Left lung (tissue), 10 donors: ENCODE data around the gene ACP1. TPM values are rescaled to one million over a fixed set of nuclear protein-coding genes. Genes with fewer than 3 reads are reported as not detected.

Source experiments
- ATAC-seq: fragments of 200-7000 bp; cut with Tn5 transposase; one replicate; pipeline ENCODE4 v1.9.1; 2020; ENCODE audit warnings: moderate library complexity
- DNase-seq, 4 donors: peaks; one replicate each; pipeline ENCODE4 v3.0.0-alpha.2; 2013 to 2020
- H3K27ac ChIP-seq, 2 donors: fragments of 200-600 bp; sonication (generic) in 1 of 2; one replicate each; pipeline versions ENCODE4 v1.5.0 to v1.8.0; 2020 to 2021
- H3K27me3 ChIP-seq, 2 donors: fragments of 200-600 bp; sonication (generic) in 1 of 2; one replicate each; pipeline versions ENCODE4 v1.5.0 to v1.8.0; 2020 to 2021
- H3K36me3 ChIP-seq, 2 donors: fragments of 200-600 bp; sonication (generic) in 1 of 2; one replicate each; pipeline versions ENCODE4 v1.5.0 to v1.8.0; 2020 to 2021
- H3K4me1 ChIP-seq, 2 donors: fragments of 200-600 bp; one replicate each; pipeline ENCODE4 v1.8.0; 2021
- H3K4me3 ChIP-seq, 2 donors: fragments of 200-600 bp; sonication (generic) in 1 of 2; one replicate each; pipeline versions ENCODE4 v1.5.0 to v1.8.0; 2020 to 2021; ENCODE audit warnings: mild to moderate bottlenecking in 1 of 2
- H3K9me3 ChIP-seq, 2 donors: fragments of 200-600 bp; sonication (generic) in 1 of 2; one replicate each; pipeline versions ENCODE4 v1.5.0 to v1.8.0; 2020 to 2021
- intact Hi-C, 2 donors: fragments of 100-400 bp; cut with DNase I; formaldehyde crosslinking; loops; one replicate each; pipeline versions ENCODE4 v1.11.2 to v1.14.2; 2022
- polyA plus RNA-seq, 6 donors: library from polyadenylated mRNA; unstranded; fragments of 120-200 nt; gene quantifications; one replicate each; pipeline ENCODE4 v1.2.1, GENCODE V29; 2013; ENCODE audit not compliant: insufficient read length in 6 of 6
- total RNA-seq, 2 donors: library from RNA; stranded (reverse); fragmentation: NEBNext Ultra II Directional; extraction: Animal tissue kit (Norgen Biotek cat#: 25700); gene quantifications; one replicate each; pipeline ENCODE4 v1.2.1, GENCODE V29; 2021
- TF ChIP-seq, protein P1 (sequence below), 2 donors: fragments of 200-600 bp; sonication (generic) in 1 of 2; IDR thresholded peaks; one replicate each; pipeline versions ENCODE4 v1.5.0 to v1.8.0; 2021; ENCODE audit warnings: antibody characterized with exemption in 2 of 2
- donor health status: DM: no; HTN: yes; CAD: no.
- donor health status: DM: no; HTN: no; CAD: no.

ACP1 gene
- total and polyA plus RNA-seq, 8 donors: 76.5 to 162 (median 144) TPM

DNA sequence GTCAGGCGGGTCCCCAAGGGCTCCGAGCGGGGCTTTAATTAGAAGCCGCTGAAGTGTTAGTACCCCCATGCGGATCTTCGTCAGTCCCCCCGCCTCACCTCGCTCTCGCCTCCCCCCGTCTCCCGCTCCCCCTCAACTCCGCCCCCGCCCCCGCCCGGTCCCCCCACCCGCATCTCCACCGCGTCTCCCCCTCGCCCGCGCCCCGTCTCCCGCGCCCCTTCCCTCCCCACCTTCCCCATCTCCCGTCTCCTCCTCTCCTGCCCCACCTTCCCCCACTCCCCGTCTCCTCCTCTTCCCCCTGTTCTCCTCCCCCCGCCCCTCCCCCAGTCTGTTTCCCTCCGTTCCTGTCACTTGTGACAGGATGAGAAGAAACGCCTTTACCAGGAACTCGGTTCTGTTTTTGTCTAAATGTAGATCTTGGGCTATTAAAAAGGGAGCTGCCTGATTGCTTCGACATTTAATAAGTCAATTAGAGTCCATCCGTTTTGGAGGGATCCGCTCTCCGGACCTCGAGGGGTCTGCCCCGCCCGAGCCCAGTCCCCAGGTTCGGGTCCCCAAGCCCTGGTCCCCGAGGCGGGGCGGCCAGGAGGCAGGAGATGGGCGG, 24.1 kb downstream of the ACP1 start:
- TF ChIP-seq, protein P1, sequence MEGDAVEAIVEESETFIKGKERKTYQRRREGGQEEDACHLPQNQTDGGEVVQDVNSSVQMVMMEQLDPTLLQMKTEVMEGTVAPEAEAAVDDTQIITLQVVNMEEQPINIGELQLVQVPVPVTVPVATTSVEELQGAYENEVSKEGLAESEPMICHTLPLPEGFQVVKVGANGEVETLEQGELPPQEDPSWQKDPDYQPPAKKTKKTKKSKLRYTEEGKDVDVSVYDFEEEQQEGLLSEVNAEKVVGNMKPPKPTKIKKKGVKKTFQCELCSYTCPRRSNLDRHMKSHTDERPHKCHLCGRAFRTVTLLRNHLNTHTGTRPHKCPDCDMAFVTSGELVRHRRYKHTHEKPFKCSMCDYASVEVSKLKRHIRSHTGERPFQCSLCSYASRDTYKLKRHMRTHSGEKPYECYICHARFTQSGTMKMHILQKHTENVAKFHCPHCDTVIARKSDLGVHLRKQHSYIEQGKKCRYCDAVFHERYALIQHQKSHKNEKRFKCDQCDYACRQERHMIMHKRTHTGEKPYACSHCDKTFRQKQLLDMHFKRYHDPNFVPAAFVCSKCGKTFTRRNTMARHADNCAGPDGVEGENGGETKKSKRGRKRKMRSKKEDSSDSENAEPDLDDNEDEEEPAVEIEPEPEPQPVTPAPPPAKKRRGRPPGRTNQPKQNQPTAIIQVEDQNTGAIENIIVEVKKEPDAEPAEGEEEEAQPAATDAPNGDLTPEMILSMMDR (IDR thresholded peaks at IDR 0.05): no peak
- H3K9me3 ChIP-seq: no peaks in the 10 kb centered on the region
- no peak overlapping the region for H3K27ac ChIP-seq
- peaks cover 2 to 34% of the 10 kb centered on the region in 2 donors for H3K4me1 ChIP-seq
- ATAC-seq: peak; percentile 18
- peaks cover 4 to 76% of the 10 kb centered on the region in 2 donors for H3K27me3 ChIP-seq
- peaks cover 0 to 2% of the 10 kb centered on the region in 2 donors for H3K36me3 ChIP-seq
- peak in 1 of 4 donors; percentile 54 for DNase-seq
- H3K4me3 ChIP-seq: peak overlapping the region; percentile 50
- intact Hi-C loops: no loop called here

- ATAC-seq (peak; percentile 67), DNase-seq (peak in 1 of 4 donors; percentile 69)
- intact Hi-C loops: no loop called here
Measured at GRCh38 chr2:289362-290089, 24.8 kb downstream of the ACP1 start.

DNA sequence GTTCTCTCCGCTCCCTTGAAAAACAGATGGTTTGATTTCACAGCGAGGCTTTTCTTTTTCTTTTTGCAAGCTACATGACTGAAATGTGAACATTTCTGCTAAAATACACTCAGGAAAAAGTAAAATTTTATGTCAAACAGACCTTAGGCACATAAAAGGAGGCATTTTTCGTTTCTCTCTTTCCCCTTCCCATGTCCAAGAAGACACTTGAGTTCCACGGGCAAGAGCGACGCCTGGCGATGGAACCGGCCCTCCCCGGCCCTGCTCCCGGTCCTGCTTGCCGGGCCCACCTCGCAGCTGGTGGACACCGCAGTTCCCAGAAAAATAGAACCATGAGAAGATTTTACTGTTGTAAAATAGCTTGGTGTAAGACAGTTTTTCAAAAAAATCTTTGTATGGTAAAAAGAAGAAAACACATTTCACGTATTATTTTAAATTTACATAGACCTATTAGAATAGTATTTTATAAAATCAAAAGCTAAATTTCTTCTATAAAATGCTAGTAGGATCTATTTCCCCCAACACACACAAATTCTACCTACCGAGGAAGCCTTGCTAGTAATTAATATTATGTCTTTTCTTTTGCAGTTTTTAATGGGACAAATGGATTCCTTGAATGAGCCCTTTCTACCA, 25.5 kb downstream of the ACP1 start:
- no peak overlapping the region for H3K27ac ChIP-seq
- TF ChIP-seq, protein P1 (IDR thresholded peaks at IDR 0.05): peak; percentile 65 to 77
- peak; percentile 85 for ATAC-seq

More at GRCh38 chr2:289362-290089, 24.8 kb downstream of the ACP1 start:
- Histone ChIP-seq H3K36me3 (no peaks in the 10 kb centered on the region), H3K27ac (no peak overlapping the region), H3K4me1 (peaks cover 2 to 34% of the 10 kb centered on the region in 2 donors), H3K9me3 (no peaks in the 10 kb centered on the region), H3K4me3 (peak overlapping the region; percentile 49 to 50), H3K27me3 (peaks cover 4 to 76% of the 10 kb centered on the region in 2 donors)
- TF ChIP-seq, protein P1 (IDR thresholded peaks at IDR 0.05): no peak

GRCh38 chr2:295090-295489, 30.3 kb downstream of the ACP1 start:
- no peak for DNase-seq
- H3K27ac ChIP-seq: no peak overlapping the region
- peaks cover 0 to 2% of the 10 kb centered on the region in 2 donors for H3K4me1 ChIP-seq
- no peak overlapping the region for H3K4me3 ChIP-seq
- intact Hi-C loops: no loop called here
- TF ChIP-seq, protein P1 (IDR thresholded peaks at IDR 0.05): no peak
- H3K9me3 ChIP-seq: no peaks in the 10 kb centered on the region
- peaks cover 0 to 40% of the 10 kb centered on the region in 2 donors for H3K27me3 ChIP-seq
- ATAC-seq: no peak
- no peaks in the 10 kb centered on the region for H3K36me3 ChIP-seq

More for the DNA sequence above, 25.5 kb downstream of the ACP1 start:
- H3K4me1 ChIP-seq: peaks cover 2 to 34% of the 10 kb centered on the region in 2 donors
- peak overlapping the region; percentile 49 to 50 for H3K4me3 ChIP-seq
- H3K9me3 ChIP-seq: no peaks in the 10 kb centered on the region
- DNase-seq: peak; percentile 74 to 89 (median 81)
- peaks cover 4 to 74% of the 10 kb centered on the region in 2 donors for H3K27me3 ChIP-seq
- intact Hi-C loops: no loop called here
- no peaks in the 10 kb centered on the region for H3K36me3 ChIP-seq

GRCh38 chr2:296354-296753, 31.6 kb downstream of the ACP1 start:
- intact Hi-C loops: no loop called here
- TF ChIP-seq, protein P1 (IDR thresholded peaks at IDR 0.05): no peak
- ATAC-seq (no peak), DNase-seq (no peak)
- no peak overlapping the region for H3K4me3 ChIP-seq
- no peaks in the 10 kb centered on the region for H3K9me3 ChIP-seq
- H3K27me3 ChIP-seq: peaks cover 0 to 27% of the 10 kb centered on the region in 2 donors
- H3K36me3 ChIP-seq: no peaks in the 10 kb centered on the region
- no peak overlapping the region for H3K27ac ChIP-seq
- H3K4me1 ChIP-seq: no peaks in the 10 kb centered on the region
